HG02678 (cell line): ENCODE data around the gene MGST2.

Experiments
- ATAC-seq: cut with Tn5 transposase; IDR thresholded peaks from one replicate; pipeline ENCODE4 v1.9.1; 2021; ENCODE audit warnings: mild to moderate bottlenecking, moderate library complexity; ENCODE audit not compliant: unreplicated experiment

The MGST2 gene

DNA sequence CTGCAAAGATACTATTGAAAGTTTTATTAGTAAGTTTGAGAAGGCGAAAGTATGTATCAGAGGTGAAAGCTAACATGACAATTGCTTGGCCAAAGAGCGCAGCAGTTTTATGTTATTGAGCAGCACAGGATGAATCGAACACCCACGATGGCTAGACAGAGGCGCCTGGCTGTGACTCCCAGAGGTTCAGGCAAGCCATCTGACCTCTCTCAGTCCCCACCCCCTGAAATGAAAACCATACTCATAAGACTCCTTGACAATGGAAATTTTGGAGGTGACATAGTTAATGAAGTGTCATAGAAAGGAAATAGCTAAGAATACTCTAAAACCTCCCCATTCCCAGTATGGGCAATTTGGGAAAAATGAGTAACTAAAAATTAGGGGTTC is 70.6 kb downstream of the MGST2 start:
- no peak for ATAC-seq

DNA sequence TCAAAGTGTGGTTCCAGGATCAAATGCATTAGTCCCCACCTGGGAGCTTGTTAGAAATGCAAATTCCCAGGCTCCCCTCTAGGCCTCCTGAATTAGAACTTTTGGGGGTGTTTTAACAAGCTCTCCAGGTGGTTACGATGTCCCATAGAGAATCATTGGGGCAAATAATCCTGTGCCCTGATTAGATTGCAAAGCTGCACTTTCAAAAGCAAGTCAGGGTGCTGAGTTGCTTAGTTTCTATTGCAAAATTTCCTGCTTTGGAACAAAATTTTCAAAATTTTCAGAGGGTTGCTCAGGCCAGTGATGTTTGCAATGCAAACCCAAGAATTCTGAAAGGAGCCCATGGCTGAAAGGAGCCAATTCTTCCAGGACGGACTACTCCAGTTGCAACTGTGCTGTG is 71.0 kb downstream of the MGST2 start:
- ATAC-seq, result no peak

- no peak for ATAC-seq
Observed at GRCh38 chr4:139738846-139739613, 73.4 kb downstream of the MGST2 start.

DNA sequence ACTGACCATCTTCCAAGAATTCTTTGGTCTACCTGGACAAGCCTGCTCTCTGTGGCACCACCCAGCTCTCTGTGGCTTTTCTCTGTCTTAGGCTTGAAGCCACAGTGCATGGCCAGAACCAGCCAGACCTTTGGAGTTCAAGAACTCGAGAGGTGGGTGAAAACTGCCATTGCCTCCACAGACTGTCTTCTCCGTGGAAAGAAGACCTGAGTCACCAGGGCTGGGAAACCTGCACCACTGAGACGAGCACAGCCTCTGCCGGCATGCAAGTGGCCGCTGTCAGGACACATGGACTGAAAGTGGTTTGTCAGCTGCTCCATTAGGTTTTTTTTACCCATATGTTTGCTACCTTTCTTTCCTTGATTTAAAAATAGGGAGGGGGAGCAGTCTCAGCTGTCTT is 74.5 kb downstream of the MGST2 start:
- ATAC-seq, result no peak

GRCh38 chr4:139740531-139741041 is 75.0 kb downstream of the MGST2 start:
- ATAC-seq, result no peak

- ATAC-seq, result no peak
Observed at GRCh38 chr4:139743027-139743426, 77.4 kb downstream of the MGST2 start.

DNA sequence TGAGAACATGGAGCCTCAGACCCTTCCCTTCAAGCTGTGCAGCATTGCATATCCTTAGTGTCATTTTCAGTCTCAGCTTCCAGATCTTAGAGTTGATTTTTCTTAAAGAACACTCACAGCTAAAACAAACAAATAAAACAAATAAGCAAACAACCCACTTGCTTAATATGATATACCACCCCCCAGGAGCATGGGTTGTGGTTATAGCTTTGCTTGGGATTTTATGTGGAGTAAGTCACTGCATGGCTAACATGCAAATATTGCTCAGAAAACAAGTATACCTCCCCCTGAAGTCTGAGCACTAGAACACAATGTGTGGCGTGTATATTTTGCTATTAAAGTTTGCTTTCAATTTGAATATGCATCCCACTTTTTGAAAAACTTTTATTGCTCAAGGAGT is 78.6 kb downstream of the MGST2 start:
- no peak for ATAC-seq

- ATAC-seq, result no peak
Observed at GRCh38 chr4:139745111-139745639, 79.6 kb downstream of the MGST2 start.

- ATAC-seq, result no peak
Observed at GRCh38 chr4:139746431-139747171, 81.0 kb downstream of the MGST2 start.

GRCh38 chr4:139749338-139749737 is 83.7 kb downstream of the MGST2 start:
- no peak for ATAC-seq

GRCh38 chr4:139749835-139750498 is 84.3 kb downstream of the MGST2 start:
- no peak for ATAC-seq

DNA sequence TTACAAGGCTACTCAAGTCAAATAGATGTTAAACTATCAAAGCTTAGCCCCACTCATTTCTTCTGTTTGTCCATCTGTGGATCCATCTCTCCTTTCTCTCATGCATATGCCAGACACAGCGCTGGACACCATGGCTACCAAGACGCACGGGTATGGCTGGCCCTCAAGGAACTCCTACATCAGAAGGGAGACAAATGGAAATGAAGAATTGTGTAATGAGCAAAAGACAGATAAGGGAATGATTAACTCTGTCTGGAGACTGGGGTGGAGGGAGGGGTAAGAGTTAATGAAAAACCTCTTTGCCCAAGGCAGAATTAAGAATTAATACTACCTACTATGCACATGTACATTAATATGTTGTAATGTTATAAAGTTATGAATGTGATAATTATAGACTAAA is 88.1 kb downstream of the MGST2 start:
- no peak for ATAC-seq
